NB4 (cell line): Measurements from ENCODE around the gene PGPEP1.
A peak's percentile ranks its signal among the peaks of the same experiment; 100 is the strongest.

ENCODE experiments used
- DNase-seq: peaks from one replicate; pipeline ENCODE4 v3.0.0; 2010; ENCODE audit warnings: low read depth
- H3K4me3 ChIP-seq: one replicate; pipeline ENCODE4 v1.5.1; 2011; ENCODE audit warnings: mild to moderate bottlenecking, low read depth, low read length, moderate library complexity
- MYC ChIP-seq: IDR thresholded peaks from 2 replicates; pipeline ENCODE4 v1.6.1; 2011; ENCODE audit warnings: low read depth, low read length
- POLR2A ChIP-seq: IDR thresholded peaks from 2 replicates; pipeline ENCODE4 v1.6.1; 2011; ENCODE audit warnings: mild to moderate bottlenecking; ENCODE audit not compliant: insufficient read length; ENCODE audit errors: extremely low read depth
- TF ChIP-seq, protein P1 (sequence below): IDR thresholded peaks from 2 replicates; pipeline ENCODE4 v1.6.1; 2011; ENCODE audit warnings: low read depth, low read length
- TF ChIP-seq, protein P2 (sequence below): IDR thresholded peaks from one replicate; pipeline ENCODE4 v1.5.1; 2012; ENCODE audit warnings: low read depth, low read length

The PGPEP1 gene

DNA sequence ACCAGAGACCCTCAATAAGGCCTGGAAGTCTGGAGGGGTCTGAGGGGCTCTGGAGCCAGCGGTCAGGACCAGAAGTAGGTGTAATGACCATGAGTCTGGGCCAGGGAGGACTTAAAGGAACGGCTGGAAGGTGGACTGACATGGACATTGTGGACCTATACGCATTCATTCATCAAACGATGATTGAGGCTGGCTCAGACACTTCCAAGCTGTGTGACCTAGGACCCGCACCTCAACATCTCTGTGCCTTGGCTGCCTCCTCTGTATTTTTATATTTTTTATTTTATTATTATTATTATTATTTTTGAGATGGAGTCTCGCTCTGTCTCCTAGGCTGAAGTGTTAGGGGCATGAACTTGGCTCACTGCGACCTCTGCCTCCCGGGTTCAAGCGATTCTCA lies 66.4 kb downstream of the PGPEP1 start:
- no peak for DNase-seq
- H3K4me3 ChIP-seq = no peak overlapping the region
- TF ChIP-seq POLR2A = no peak
- TF ChIP-seq, protein P1, sequence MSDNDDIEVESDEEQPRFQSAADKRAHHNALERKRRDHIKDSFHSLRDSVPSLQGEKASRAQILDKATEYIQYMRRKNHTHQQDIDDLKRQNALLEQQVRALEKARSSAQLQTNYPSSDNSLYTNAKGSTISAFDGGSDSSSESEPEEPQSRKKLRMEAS = no peak
- TF ChIP-seq MYC = no peak
- TF ChIP-seq, protein P2, sequence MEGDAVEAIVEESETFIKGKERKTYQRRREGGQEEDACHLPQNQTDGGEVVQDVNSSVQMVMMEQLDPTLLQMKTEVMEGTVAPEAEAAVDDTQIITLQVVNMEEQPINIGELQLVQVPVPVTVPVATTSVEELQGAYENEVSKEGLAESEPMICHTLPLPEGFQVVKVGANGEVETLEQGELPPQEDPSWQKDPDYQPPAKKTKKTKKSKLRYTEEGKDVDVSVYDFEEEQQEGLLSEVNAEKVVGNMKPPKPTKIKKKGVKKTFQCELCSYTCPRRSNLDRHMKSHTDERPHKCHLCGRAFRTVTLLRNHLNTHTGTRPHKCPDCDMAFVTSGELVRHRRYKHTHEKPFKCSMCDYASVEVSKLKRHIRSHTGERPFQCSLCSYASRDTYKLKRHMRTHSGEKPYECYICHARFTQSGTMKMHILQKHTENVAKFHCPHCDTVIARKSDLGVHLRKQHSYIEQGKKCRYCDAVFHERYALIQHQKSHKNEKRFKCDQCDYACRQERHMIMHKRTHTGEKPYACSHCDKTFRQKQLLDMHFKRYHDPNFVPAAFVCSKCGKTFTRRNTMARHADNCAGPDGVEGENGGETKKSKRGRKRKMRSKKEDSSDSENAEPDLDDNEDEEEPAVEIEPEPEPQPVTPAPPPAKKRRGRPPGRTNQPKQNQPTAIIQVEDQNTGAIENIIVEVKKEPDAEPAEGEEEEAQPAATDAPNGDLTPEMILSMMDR = no peak

DNA sequence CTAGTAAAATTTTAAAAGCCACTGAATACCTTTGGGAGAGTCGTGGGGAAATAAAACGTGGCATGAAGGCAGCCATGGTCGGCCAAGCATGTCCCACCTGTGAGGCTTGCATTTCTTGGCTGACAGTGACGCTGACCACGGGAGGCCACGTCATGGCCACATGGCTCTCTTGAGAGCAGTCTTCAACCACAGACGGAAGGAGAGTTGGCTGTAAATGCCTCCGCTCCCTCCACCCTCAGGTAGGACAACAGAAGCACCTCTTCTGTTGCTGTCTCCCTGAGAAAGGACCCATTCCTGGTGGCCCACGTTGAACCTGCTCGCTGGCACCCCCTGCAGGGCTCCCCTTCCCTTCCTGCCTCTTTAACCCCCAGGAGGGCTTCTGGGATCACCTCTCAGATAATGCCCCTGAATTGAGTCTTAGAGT lies 67.7 kb downstream of the PGPEP1 start:
- no peak overlapping the region for H3K4me3 ChIP-seq
- TF ChIP-seq, protein P1 = peak; percentile 87
- TF ChIP-seq POLR2A (no peak), MYC (peak; percentile 79)
- TF ChIP-seq, protein P2 = peak; percentile 70
- DNase-seq = peak; percentile 71

DNA sequence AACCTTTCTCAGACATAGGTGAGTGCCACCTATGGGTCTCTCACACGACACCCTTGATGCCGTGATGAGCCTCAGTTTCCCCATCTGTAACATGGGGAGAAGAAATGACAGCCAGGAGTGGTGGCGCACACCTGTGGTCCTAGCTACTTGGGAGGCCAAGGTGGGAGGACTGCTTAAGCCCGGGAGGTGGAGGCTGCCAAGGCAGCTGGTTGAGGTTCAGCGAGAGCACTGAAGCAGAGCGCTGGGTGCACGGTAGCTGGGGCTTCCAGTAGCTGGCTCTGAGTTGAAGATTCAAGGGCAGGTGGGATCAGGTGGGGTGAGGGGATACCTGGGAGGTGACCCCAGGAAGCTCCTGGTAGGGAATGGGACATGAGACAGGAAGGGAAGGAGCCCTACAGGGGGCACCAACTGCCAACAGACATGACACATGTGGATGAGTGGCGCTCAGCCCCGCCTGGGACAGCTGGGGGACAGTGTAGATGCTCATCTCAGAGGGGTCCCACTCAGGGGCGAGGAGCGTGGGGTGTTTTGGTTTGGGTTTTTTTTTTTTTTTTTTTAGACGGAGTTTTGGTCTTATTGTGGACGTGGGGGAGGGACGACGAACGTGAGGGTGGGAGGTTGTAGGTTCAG lies 72.3 kb downstream of the PGPEP1 start:
- peak; percentile 15 for DNase-seq
- no peak overlapping the region for H3K4me3 ChIP-seq
- TF ChIP-seq POLR2A = no peak
- TF ChIP-seq MYC = no peak
- TF ChIP-seq, protein P1 = no peak
- TF ChIP-seq, protein P2 = no peak

DNA sequence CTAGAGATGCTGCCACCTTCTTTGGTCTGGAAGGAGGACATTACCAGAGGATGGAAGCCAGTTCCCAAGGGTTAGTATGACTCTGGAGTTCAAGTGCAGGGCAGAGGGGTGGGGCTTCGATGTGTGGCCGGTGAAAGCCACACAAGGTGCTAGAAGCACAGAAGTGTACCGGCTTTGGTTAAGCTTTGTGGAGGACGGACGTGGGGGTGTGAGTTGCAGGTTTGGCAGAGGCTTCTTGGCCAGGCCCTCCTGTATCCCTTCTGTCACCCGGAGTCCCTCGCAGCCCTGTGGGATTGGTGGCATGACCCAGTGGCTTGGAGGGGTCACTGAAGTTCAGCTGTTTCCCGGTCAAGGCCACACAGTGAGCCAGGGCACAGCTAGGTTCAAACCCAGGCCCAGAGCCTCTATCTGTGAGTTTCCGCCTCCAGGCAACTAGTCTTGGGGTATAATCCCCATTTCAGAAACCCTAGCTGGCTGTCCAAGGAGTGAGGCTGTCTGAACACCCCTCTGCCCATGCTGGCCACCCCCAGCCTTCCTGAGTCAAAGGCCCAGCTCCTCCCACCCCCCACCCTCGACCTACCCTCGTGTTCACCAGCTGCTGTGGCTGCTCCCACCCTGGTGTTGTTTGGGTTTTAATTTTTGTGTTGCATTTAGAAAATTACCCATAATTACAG lies 74.2 kb downstream of the PGPEP1 start:
- DNase-seq = peak; percentile 68
- TF ChIP-seq, protein P1 = peak; percentile 86
- TF ChIP-seq, protein P2 = no peak
- TF ChIP-seq POLR2A (no peak), MYC (peak; percentile 57; the same call in 1 of the 2 replicates)
- no peak overlapping the region for H3K4me3 ChIP-seq

DNA sequence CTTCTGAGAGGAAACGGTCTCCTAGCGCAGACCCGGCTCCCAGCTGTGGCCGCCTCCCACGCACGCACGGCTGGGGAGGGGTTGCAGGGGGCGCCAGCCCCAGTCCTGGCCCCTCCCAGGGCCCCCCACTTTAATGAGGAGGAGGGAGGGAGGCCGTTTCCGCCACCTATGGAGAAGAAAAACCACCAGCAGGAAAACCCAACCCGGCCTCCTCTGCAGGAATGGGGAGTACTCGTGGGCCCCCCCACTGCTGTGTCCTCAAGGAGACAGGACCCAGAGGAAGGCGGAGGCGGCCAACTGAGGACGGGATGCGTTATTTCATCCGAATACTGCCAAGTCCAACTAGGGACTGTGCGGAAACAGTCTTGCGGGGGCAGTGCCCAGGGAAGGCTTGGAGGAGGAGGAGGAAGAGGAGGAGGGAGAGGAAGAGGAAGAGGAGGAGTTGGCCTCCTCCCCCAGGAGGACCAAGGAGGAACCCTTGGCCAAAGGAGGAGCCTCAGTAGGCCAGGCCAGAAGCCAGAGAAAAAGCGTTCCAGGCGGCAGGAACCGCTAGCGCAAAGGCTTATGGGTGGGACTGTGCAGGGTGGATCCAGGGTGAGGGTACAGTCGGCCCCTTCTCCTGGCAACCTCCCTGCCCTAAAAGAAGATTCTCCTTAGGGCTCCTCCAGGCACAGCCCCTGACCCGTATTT lies 74.9 kb downstream of the PGPEP1 start:
- H3K4me3 ChIP-seq = peak overlapping the region; percentile 25
- peak; percentile 94 for DNase-seq
- peak; percentile 2; the same call in 1 of the 2 replicates for TF ChIP-seq MYC
- TF ChIP-seq, protein P2 = no peak
